ENCODE data around the gene CLDN3. TPM values are rescaled to one million over a fixed set of nuclear protein-coding genes. Genes with fewer than 3 reads are reported as not detected.
"Not testable (repeated sequence)": the region's sequence is repeated elsewhere in the genome, so short reads cannot be mapped to it uniquely, and the experiment has no call there.

Gene CLDN3
- total RNA-seq, 1 donor from 2014 or later = not detected

GRCh38 chr7:73722785-73723184 is 47.3 kb downstream of the CLDN3 start:
- Mint-ChIP-seq H3K36me3 (ENCODE audit: low read depth) (no peaks in the 10 kb centered on the region), H3K4me3 (ENCODE audit: low read depth) (no peak overlapping the region), H3K27ac (no peak overlapping the region), H3K9me3 (no peaks in the 10 kb centered on the region), H3K27me3 (ENCODE audit: low read depth) (peaks cover 12% of the 10 kb centered on the region), H3K4me1 (ENCODE audit: low read depth) (peaks cover 14% of the 10 kb centered on the region)
- no peak for DNase-seq (ENCODE audit: low spot score)
- intact Hi-C loops (cut with micrococcal nuclease) = no loop called here

- DNase-seq (ENCODE audit: low spot score); H3K4me3 Mint-ChIP-seq (ENCODE audit: low read depth); H3K36me3 Mint-ChIP-seq (ENCODE audit: low read depth); intact Hi-C loops (cut with micrococcal nuclease); H3K27ac Mint-ChIP-seq; H3K9me3 Mint-ChIP-seq: not testable (repeated sequence)
- H3K27me3 Mint-ChIP-seq (ENCODE audit: low read depth) = peaks cover 12% of the 10 kb centered on the region
- H3K4me1 Mint-ChIP-seq (ENCODE audit: low read depth) = peaks cover 17% of the 10 kb centered on the region
Observed at GRCh38 chr7:73722182-73722581, 47.9 kb downstream of the CLDN3 start.

- Mint-ChIP-seq H3K4me3 (ENCODE audit: low read depth) (peak overlapping the region; percentile 45), H3K27me3 (ENCODE audit: low read depth) (peaks cover 12% of the 10 kb centered on the region), H3K9me3 (no peaks in the 10 kb centered on the region), H3K4me1 (ENCODE audit: low read depth) (peaks cover 22% of the 10 kb centered on the region), H3K27ac (no peak overlapping the region), H3K36me3 (ENCODE audit: low read depth) (peaks cover 5% of the 10 kb centered on the region)
- intact Hi-C loops (cut with micrococcal nuclease) = no loop called here
- no peak for DNase-seq (ENCODE audit: low spot score)
Observed at GRCh38 chr7:73721377-73721817, 48.7 kb downstream of the CLDN3 start.

GRCh38 chr7:73720443-73720842 is 49.6 kb downstream of the CLDN3 start:
- H3K36me3 Mint-ChIP-seq (ENCODE audit: low read depth); intact Hi-C loops (cut with micrococcal nuclease); DNase-seq (ENCODE audit: low spot score); H3K9me3 Mint-ChIP-seq: not testable (repeated sequence)
- peaks cover 29% of the 10 kb centered on the region for H3K4me1 Mint-ChIP-seq (ENCODE audit: low read depth)
- H3K27me3 Mint-ChIP-seq (ENCODE audit: low read depth) = peaks cover 12% of the 10 kb centered on the region
- H3K27ac Mint-ChIP-seq = peak overlapping the region; percentile 62
- peak overlapping the region; percentile 80 for H3K4me3 Mint-ChIP-seq (ENCODE audit: low read depth)

GRCh38 chr7:73719806-73720169 is 50.3 kb downstream of the CLDN3 start:
- H3K27ac Mint-ChIP-seq = no peak overlapping the region

More at GRCh38 chr7:73719806-73720169, 50.3 kb downstream of the CLDN3 start:
- H3K4me3 Mint-ChIP-seq (ENCODE audit: low read depth) = peak overlapping the region; percentile 80
- no peaks in the 10 kb centered on the region for H3K9me3 Mint-ChIP-seq
- no peak for DNase-seq (ENCODE audit: low spot score)
- peaks cover 11% of the 10 kb centered on the region for H3K27me3 Mint-ChIP-seq (ENCODE audit: low read depth)
- intact Hi-C loops (cut with micrococcal nuclease) = loop anchor here (2.0 to 5.0 kb wide), 3 partner anchors 52 to 142 kb away; partner anchors contain the start of genes MLXIPL, TBL2 and VPS37D
- peaks cover 31% of the 10 kb centered on the region for H3K4me1 Mint-ChIP-seq (ENCODE audit: low read depth)
- H3K36me3 Mint-ChIP-seq (ENCODE audit: low read depth) = peaks cover 9% of the 10 kb centered on the region

Other genes with a start within 250 kb of the CLDN3 start
- gene BAZ1B, start 248.0 kb downstream of the CLDN3 start, total RNA-seq = 99.6 and 101 TPM in 2 replicates
- gene BCL7B, start 212.6 kb downstream of the CLDN3 start, total RNA-seq = 68.6 and 74.5 TPM in 2 replicates
- gene TBL2, start 191.7 kb downstream of the CLDN3 start, total RNA-seq = 43.3 and 43.9 TPM in 2 replicates
- gene MLXIPL, start 145.7 kb downstream of the CLDN3 start, total RNA-seq = not detected in 2 replicates
- 0.30 and 0.34 TPM in 2 replicates for gene VPS37D, start 102.4 kb downstream of the CLDN3 start, total RNA-seq
- gene DNAJC30, start 86.8 kb downstream of the CLDN3 start, total RNA-seq = 9.2 TPM in 2 replicates
- 96.0 and 109 TPM in 2 replicates for gene BUD23, start 86.7 kb downstream of the CLDN3 start, total RNA-seq
- gene STX1A, start 50.6 kb downstream of the CLDN3 start, total RNA-seq = 17.2 and 17.6 TPM in 2 replicates
- 17.3 and 18.2 TPM in 2 replicates for gene ABHD11, start 31.5 kb downstream of the CLDN3 start, total RNA-seq
- gene CLDN4, start 60.7 kb upstream of the CLDN3 start, total RNA-seq = not detected in 2 replicates
- 0.90 and 0.94 TPM in 2 replicates for gene METTL27, start 72.2 kb upstream of the CLDN3 start, total RNA-seq
- gene TMEM270, start 90.9 kb upstream of the CLDN3 start, total RNA-seq = not detected in 2 replicates

Data from activated T-helper 2 cell treated with anti-CD3 and anti-CD28 coated beads, Interferon-gamma antibody, Interleukin-2, Interleukin-4, amounts not matched to agents 10 μg/mL and 5 μg/mL and 100 μg/mL, durations not matched to agents 14 hours and 24 hours and 36 hours (primary cell).